ENCODE measurements around the gene MAN2B2. TPM values are rescaled to one million over a fixed set of nuclear protein-coding genes. Genes with fewer than 3 reads are reported as not detected.

The MAN2B2 gene
- total RNA-seq, 4 donors from 2014 or later: 26.6 to 55.5 (median 31.7) TPM

DNA sequence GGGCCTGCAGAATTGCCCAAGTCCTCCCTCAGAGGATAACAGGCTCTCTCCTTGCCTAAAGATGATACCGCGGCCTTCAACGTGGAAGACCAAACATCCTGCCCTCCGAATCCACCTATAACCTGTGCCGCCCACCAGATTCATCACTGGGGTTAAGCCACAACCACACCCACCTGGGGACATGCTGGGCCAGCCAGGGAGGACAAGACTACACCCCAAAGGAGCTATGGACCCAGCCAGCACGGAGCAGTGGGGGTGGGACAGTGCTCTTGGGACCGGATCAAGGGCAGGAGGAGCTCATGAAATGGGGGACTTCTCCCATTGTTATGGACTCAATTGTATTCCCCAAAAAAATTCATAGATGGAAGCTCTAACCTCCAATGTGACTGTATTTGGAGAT, 6.8 kb upstream of the MAN2B2 start:
- TF ChIP-seq, protein P1, sequence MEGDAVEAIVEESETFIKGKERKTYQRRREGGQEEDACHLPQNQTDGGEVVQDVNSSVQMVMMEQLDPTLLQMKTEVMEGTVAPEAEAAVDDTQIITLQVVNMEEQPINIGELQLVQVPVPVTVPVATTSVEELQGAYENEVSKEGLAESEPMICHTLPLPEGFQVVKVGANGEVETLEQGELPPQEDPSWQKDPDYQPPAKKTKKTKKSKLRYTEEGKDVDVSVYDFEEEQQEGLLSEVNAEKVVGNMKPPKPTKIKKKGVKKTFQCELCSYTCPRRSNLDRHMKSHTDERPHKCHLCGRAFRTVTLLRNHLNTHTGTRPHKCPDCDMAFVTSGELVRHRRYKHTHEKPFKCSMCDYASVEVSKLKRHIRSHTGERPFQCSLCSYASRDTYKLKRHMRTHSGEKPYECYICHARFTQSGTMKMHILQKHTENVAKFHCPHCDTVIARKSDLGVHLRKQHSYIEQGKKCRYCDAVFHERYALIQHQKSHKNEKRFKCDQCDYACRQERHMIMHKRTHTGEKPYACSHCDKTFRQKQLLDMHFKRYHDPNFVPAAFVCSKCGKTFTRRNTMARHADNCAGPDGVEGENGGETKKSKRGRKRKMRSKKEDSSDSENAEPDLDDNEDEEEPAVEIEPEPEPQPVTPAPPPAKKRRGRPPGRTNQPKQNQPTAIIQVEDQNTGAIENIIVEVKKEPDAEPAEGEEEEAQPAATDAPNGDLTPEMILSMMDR (IDR thresholded peaks at IDR 0.05; ENCODE audit: low read depth): no peak

DNA sequence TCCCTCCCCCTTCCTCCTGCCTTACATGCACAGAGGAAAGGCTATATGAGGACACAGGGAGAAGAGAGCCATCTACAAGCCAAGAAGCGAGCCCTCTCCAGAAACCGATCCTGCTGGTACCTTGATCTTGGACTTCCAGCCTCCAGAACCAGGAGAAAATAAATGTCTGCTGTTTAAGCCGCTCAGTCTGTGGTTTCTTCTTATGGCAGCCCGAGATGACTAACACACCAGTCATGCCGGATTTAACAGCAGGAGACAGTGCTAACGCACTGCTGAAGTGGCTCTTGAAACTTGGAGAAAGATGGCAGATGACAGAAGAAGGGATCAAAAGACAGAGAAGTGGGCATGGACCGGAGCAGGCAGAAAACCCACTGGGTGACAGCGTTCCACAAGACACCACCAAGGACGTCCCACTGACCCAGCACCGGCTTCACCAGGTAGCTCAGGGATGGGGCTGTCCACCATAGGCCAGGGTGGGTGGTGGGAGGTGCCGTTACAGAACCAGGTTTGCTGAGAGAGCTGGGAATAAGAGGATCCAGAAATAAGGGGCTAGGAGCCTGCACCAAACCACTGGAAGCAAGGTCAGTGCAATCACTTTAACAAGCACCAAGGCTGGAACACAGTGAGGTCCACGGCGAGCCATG, 6.2 kb upstream of the MAN2B2 start:
- TF ChIP-seq, protein P1 (IDR thresholded peaks at IDR 0.05; ENCODE audit: low read depth): no peak

DNA sequence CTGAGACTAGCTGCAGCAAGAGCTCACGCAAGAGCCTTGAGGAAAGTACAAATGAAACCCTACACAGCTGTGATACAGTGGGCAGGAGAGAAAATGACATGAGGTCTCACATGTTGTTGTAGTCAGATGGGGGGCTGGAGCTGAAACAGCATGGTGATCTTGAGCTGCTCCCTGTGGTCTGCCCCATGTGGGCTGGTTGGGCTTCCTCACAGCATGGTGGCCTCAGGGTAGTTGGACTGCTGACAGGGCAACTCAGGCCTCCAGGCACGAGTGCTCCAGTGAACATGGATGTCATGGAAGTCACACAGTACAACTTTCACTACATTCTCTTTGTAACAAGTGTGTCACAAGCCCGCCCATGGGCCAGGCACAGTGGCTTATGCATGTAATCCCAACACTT, 3.4 kb upstream of the MAN2B2 start:
- TF ChIP-seq, protein P1 (IDR thresholded peaks at IDR 0.05; ENCODE audit: low read depth): no peak

DNA sequence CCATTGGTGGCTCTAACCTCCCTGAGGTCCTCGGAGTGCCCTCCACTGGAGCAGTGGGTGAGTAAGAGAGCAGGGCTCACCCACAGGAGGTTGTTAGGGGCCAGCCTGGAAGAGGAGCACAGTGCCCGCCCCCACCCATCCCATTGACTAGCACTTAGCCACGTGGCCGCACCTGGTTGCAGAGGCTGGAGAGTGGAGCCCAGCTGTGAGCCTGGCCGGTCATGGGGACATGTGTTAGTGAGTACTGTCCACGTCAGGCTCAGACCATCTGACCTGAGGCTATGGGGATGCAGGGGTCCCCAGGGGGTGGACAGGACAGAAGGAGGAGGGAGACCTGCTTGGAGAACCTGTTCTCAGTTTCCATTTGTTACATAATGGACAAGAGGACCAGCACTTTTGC, 1.4 kb upstream of the MAN2B2 start:
- TF ChIP-seq, protein P1 (IDR thresholded peaks at IDR 0.05; ENCODE audit: low read depth): no peak

DNA sequence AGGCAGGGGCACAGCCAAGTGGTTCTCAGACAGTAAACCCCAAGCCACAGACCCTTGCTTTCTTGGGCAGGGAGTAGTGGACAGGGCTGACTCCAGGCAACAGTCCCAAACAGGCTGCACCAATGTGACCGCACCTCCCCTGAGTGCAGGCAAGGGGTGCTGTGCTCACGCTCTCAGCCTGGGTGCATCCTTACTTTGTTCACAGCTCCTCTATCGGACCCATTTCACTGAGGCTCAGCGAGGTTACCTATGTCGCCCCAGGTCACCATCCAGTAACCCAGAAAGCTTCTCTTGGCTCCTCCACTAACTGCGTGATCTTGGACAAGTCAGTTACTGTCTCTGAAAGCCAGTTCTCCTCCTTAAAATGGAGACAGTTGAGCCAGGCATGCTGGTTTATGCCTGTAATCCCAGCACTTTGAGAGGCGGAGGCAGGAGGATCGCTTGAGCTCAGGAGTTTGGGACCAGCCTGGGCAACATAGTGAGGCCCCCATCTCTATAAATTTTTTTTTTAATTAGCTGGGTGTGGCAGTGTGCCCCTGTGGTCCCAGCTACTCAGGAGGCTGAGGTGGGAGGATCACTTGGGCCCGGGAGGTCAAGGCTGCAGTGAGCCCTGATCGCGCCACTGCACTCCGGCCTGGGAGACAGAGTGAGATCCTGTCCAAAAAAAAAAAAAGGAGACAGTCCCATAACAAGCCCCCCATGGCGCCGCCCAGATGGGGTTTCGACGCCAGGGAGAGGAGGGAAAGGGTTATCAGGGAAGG, 823 bp upstream of the MAN2B2 start:
- TF ChIP-seq, protein P1 (IDR thresholded peaks at IDR 0.05; ENCODE audit: low read depth): no peak

GRCh38 chr4:6575503-6576240, 683 bp downstream of the MAN2B2 start:
- TF ChIP-seq, protein P1 (IDR thresholded peaks at IDR 0.05; ENCODE audit: low read depth): no peak

- TF ChIP-seq, protein P1 (IDR thresholded peaks at IDR 0.05; ENCODE audit: low read depth): no peak
These were observed 1.5 kb downstream of the MAN2B2 start for GRCh38 chr4:6576512-6576911.
